Fibroblast of lung (primary cell): Measurements from ENCODE around the gene CDC37. TPM values are rescaled to one million over a fixed set of nuclear protein-coding genes. Genes with fewer than 3 reads are reported as not detected.

Experiments used
- DNase-seq, 2 donors: peaks; one replicate each; pipeline versions ENCODE4 v3.0.0 to v3.0.0-alpha.2; 2010; ENCODE audit warnings: low read depth in 2 of 2
- H2AFZ ChIP-seq: 2 replicates; pipeline ENCODE4 v1.5.1; 2012; ENCODE audit warnings: low read length, control low read depth, inconsistent platforms
- H3K27ac ChIP-seq: 2 replicates; pipeline ENCODE4 v1.5.1; 2011; ENCODE audit warnings: low read length, control low read depth; ENCODE audit not compliant: insufficient read depth
- H3K27me3 ChIP-seq: 2 replicates; pipeline ENCODE4 v1.5.1; 2011; ENCODE audit warnings: mild to moderate bottlenecking, low read length; ENCODE audit not compliant: control insufficient read depth, insufficient read depth
- H3K36me3 ChIP-seq: 2 replicates; pipeline ENCODE4 v1.5.1; 2011; ENCODE audit warnings: low read length; ENCODE audit not compliant: control insufficient read depth, insufficient read depth
- H3K4me1 ChIP-seq: 2 replicates; pipeline ENCODE4 v1.5.1; 2011; ENCODE audit warnings: low read length; ENCODE audit not compliant: control insufficient read depth, insufficient read depth; ENCODE audit errors: extremely low read depth
- H3K4me2 ChIP-seq: 2 replicates; pipeline ENCODE4 v1.5.1; 2011; ENCODE audit warnings: low read length, control low read depth; ENCODE audit not compliant: insufficient read depth; ENCODE audit errors: extremely low read depth
- H3K4me3 ChIP-seq, 4 experiments: fragments of 200-600 bp in 1 of 4; sonication (generic) in 1 of 4; replicated peaks in 1 of 4; 2 replicates each; pipeline ENCODE4 v1.5.1; 2011 to 2016; ENCODE audit warnings: low read length in 4 of 4, low read depth in 3 of 4, mild to moderate bottlenecking in 3 of 4, control low read depth in 2 of 4, inconsistent platforms in 1 of 4, mixed read lengths in 1 of 4; ENCODE audit not compliant: insufficient read depth in 1 of 4; ENCODE audit errors: control extremely low read depth in 1 of 4
- H3K79me2 ChIP-seq: 2 replicates; pipeline ENCODE4 v1.5.1; 2012; ENCODE audit warnings: mild to moderate bottlenecking, low read length, inconsistent platforms; ENCODE audit not compliant: control insufficient read depth, insufficient read depth
- H3K9ac ChIP-seq: 2 replicates; pipeline ENCODE4 v1.5.1; 2011; ENCODE audit warnings: mild to moderate bottlenecking, low read length, control low read depth; ENCODE audit not compliant: insufficient read depth
- H3K9me3 ChIP-seq: 2 replicates; pipeline ENCODE4 v1.5.1; 2012; ENCODE audit warnings: low read depth, low read length; ENCODE audit not compliant: control insufficient read depth, insufficient read depth
- H4K20me1 ChIP-seq: 2 replicates; pipeline ENCODE4 v1.5.1; 2011; ENCODE audit warnings: low read length; ENCODE audit not compliant: control insufficient read depth, insufficient read depth; ENCODE audit errors: extremely low read depth
- CTCF ChIP-seq, 2 donors: IDR thresholded peaks in 1 of 2; conservative IDR thresholded peaks in 1 of 2; 1 replicate in 1 of 2; 2 replicates in 1 of 2; pipeline ENCODE4 v1.5.1; 2011 to 2012; ENCODE audit warnings: low read length in 2 of 2, control low read depth in 1 of 2, inconsistent platforms in 1 of 2, low read depth in 1 of 2, mild to moderate bottlenecking in 1 of 2
- EZH2 ChIP-seq: IDR thresholded peaks from 2 replicates; pipeline ENCODE4 v1.5.1; 2012; ENCODE audit warnings: low read length, control low read depth, mild to moderate bottlenecking; ENCODE audit errors: missing control alignments
- polyA plus RNA-seq, 2 donors: library from polyadenylated mRNA; depleted of rRNA in 1 of 2; stranded (reverse) in 1 of 2; unstranded in 1 of 2; fragments of >200 nt; gene quantifications; 2 replicates each; pipeline ENCODE4 v1.2.1, GENCODE V29; 2011 to 2012; ENCODE audit warnings: missing spikeins in 1 of 2
- total RNA-seq: library from RNA; depleted of rRNA; stranded (reverse); fragments of >200 nt; gene quantifications from 2 replicates; pipeline ENCODE4 v1.2.1, GENCODE V29; 2014

CDC37 gene
- total and polyA plus RNA-seq, 2 donors (not counting 1 experiment from before 2014, with no cell fraction given), result 129 to 266 TPM

GRCh38 chr19:10408511-10409283, 5.4 kb upstream of the CDC37 start:
- no peak overlapping the region for H3K27ac ChIP-seq
- H3K4me2 ChIP-seq, result no peak overlapping the region
- H3K4me3 ChIP-seq, result no peak overlapping the region
- H3K27me3 ChIP-seq, result peaks cover 9% of the 10 kb centered on the region
- DNase-seq, result no peak
- no peaks in the 10 kb centered on the region for H3K79me2 ChIP-seq
- TF ChIP-seq CTCF (conservative IDR thresholded peaks at IDR 0.05 in 1 of 2, IDR thresholded peaks at IDR 0.05 in 1 of 2; ENCODE audit: low read depth in 1 of 2, low read length in 2 of 2) (no peak), EZH2 (no peak)
- H3K9ac ChIP-seq, result no peak overlapping the region
- H3K36me3 ChIP-seq, result no peaks in the 10 kb centered on the region
- no peaks in the 10 kb centered on the region for H3K9me3 ChIP-seq
- H4K20me1 ChIP-seq, result no peaks in the 10 kb centered on the region
- H2AFZ ChIP-seq, result no peak overlapping the region
- H3K4me1 ChIP-seq, result peaks cover 6% of the 10 kb centered on the region

- H3K4me1 ChIP-seq, result peaks cover 3% of the 10 kb centered on the region
- no peaks in the 10 kb centered on the region for H3K36me3 ChIP-seq
- no peak for DNase-seq
- no peaks in the 10 kb centered on the region for H4K20me1 ChIP-seq
- no peak overlapping the region for H3K4me2 ChIP-seq
- no peaks in the 10 kb centered on the region for H3K9me3 ChIP-seq
- H3K4me3 ChIP-seq, result no peak overlapping the region
- no peak overlapping the region for H3K27ac ChIP-seq
- H2AFZ ChIP-seq, result no peak overlapping the region
- no peak overlapping the region for H3K9ac ChIP-seq
- H3K27me3 ChIP-seq, result peaks cover 9% of the 10 kb centered on the region
- H3K79me2 ChIP-seq, result peaks cover 12% of the 10 kb centered on the region
- TF ChIP-seq EZH2 (no peak), CTCF (conservative IDR thresholded peaks at IDR 0.05 in 1 of 2, IDR thresholded peaks at IDR 0.05 in 1 of 2; ENCODE audit: low read depth in 1 of 2, low read length in 2 of 2) (no peak)
Observed at GRCh38 chr19:10407096-10407495, 3.8 kb upstream of the CDC37 start.

GRCh38 chr19:10406191-10406590, 2.8 kb upstream of the CDC37 start:
- TF ChIP-seq EZH2 (no peak), CTCF (conservative IDR thresholded peaks at IDR 0.05 in 1 of 2, IDR thresholded peaks at IDR 0.05 in 1 of 2; ENCODE audit: low read depth in 1 of 2, low read length in 2 of 2) (no peak)
- Histone ChIP-seq H3K27ac (no peak overlapping the region), H3K9ac (no peak overlapping the region), H4K20me1 (peaks cover under 1% of the 10 kb centered on the region), H3K4me2 (no peak overlapping the region), H3K4me3 (no peak overlapping the region), H2AFZ (no peak overlapping the region), H3K27me3 (peaks cover 9% of the 10 kb centered on the region), H3K36me3 (no peaks in the 10 kb centered on the region), H3K4me1 (peaks cover 3% of the 10 kb centered on the region), H3K79me2 (peaks cover 21% of the 10 kb centered on the region), H3K9me3 (no peaks in the 10 kb centered on the region)
- no peak for DNase-seq
